Measurements from ENCODE around the gene HYAL3. TPM values are rescaled to one million over a fixed set of nuclear protein-coding genes. Genes with fewer than 3 reads are reported as not detected.

Gene HYAL3
- total and polyA plus RNA-seq, 2 of the 13 experiments (the other 11 are each of a cell fraction or from before 2014, with no cell fraction given): 5.5 to 10.4 TPM

DNA sequence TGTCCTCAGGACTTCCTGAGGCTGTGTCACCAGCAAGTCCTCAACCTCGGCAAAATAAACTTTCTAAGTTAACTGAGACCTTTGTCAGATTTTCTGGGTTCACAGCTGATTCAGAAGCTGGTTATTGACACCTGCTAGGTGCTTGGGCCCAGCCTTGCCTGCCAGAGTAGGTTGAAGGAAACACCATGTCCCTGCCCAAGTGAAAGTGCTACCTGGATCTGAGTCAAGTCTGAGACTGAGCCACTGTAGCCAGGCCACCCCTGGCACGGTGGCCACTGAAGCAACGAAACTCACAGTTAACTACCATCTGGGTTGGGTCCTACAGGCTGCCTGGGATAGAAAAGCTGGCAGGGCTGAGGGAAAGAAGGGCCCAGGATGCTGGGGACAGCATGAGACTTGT is 15.1 kb upstream of the HYAL3 start:
- Histone ChIP-seq H3K27me3 (ENCODE audit: control insufficient read depth in 1 of 2, insufficient read depth in 2 of 2, low read length in 2 of 2) (no peaks in the 10 kb centered on the region), H3K9ac (ENCODE audit: insufficient read depth, low read depth, low read length) (no peak overlapping the region), H4K20me1 (ENCODE audit: insufficient read depth, low read length) (no peaks in the 10 kb centered on the region), H3K27ac (ENCODE audit: extremely low read length, insufficient read depth, low read length) (peak overlapping the region; percentile 27), H3K4me2 (ENCODE audit: low read depth, low read length) (no peak overlapping the region), H3K9me3 (ENCODE audit: low read length) (no peaks in the 10 kb centered on the region), H3K4me3 (replicated peaks in 1 of 3; ENCODE audit: insufficient read depth in 1 of 3, low read depth in 2 of 3, low read length in 3 of 3) (no peak overlapping the region), H3K36me3 (replicated peaks in 1 of 2; ENCODE audit: control insufficient read depth in 1 of 2, insufficient read depth in 2 of 2, low read length in 2 of 2) (peaks cover 16 to 29% of the 10 kb centered on the region in 2 experiments), H2AFZ (ENCODE audit: low read length) (no peak overlapping the region), H3K4me1 (ENCODE audit: insufficient read depth, low read length) (peaks cover 42% of the 10 kb centered on the region), H3K79me2 (ENCODE audit: insufficient read depth, low read length) (peaks cover 10% of the 10 kb centered on the region)
- DNase-seq (ENCODE audit: low spot score) (no peak), FAIRE-seq (no peak), ATAC-seq (no peak; the same call in 2 of the 3 replicates)
- intact Hi-C loops (cut with micrococcal nuclease; ENCODE audit: unreplicated experiment) (no loop called here), in situ Hi-C loops (cut with HindIII; ENCODE audit: extremely low pct_ligation_motif_present, low pct_unique_long_range_greater_than_20kb) (no loop called here)
- CTCF ChIA-PET (ENCODE audit: low intra/inter-chr PET ratio, low total read pairs): no interaction called here
- BruUV-seq (replicated peaks): no TSS peak
- POLR2A ChIA-PET: interaction anchor here (0.8 to 13.0 kb wide), 5 partner anchors 14 to 111 kb away, joined by 3 to 222 read pairs (median 3); partner anchors contain the start of genes GNAI2, HYAL1, HYAL3 and LSMEM2
- WGBS (ENCODE audit: low lambda C conversion rate): 85% methylated on average over 3 of the region's 3 CpGs
- TF ChIP-seq SP140L (CRISPR knock-in tag; IDR thresholded peaks at IDR 0.05; ENCODE audit: borderline replicate concordance) (no peak), ZNF496 (CRISPR knock-in tag; IDR thresholded peaks at IDR 0.05; ENCODE audit: insufficient replicate concordance) (no peak), HNF1A (IDR thresholded peaks at IDR 0.05; ENCODE audit: low read depth) (no peak), HNF1A (CRISPR knock-in tag; IDR thresholded peaks at IDR 0.05; ENCODE audit: borderline replicate concordance) (no peak), GATAD2A (CRISPR knock-in tag; IDR thresholded peaks at IDR 0.05) (no peak), ZNF598 (CRISPR knock-in tag; IDR thresholded peaks at IDR 0.05; ENCODE audit: borderline replicate concordance) (no peak), MED1 (CRISPR knock-in tag; IDR thresholded peaks at IDR 0.05) (no peak), SALL1 (CRISPR knock-in tag; IDR thresholded peaks at IDR 0.05) (no peak), ZNF574 (CRISPR knock-in tag; IDR thresholded peaks at IDR 0.05) (no peak)
- TF ChIP-seq, protein P1, sequence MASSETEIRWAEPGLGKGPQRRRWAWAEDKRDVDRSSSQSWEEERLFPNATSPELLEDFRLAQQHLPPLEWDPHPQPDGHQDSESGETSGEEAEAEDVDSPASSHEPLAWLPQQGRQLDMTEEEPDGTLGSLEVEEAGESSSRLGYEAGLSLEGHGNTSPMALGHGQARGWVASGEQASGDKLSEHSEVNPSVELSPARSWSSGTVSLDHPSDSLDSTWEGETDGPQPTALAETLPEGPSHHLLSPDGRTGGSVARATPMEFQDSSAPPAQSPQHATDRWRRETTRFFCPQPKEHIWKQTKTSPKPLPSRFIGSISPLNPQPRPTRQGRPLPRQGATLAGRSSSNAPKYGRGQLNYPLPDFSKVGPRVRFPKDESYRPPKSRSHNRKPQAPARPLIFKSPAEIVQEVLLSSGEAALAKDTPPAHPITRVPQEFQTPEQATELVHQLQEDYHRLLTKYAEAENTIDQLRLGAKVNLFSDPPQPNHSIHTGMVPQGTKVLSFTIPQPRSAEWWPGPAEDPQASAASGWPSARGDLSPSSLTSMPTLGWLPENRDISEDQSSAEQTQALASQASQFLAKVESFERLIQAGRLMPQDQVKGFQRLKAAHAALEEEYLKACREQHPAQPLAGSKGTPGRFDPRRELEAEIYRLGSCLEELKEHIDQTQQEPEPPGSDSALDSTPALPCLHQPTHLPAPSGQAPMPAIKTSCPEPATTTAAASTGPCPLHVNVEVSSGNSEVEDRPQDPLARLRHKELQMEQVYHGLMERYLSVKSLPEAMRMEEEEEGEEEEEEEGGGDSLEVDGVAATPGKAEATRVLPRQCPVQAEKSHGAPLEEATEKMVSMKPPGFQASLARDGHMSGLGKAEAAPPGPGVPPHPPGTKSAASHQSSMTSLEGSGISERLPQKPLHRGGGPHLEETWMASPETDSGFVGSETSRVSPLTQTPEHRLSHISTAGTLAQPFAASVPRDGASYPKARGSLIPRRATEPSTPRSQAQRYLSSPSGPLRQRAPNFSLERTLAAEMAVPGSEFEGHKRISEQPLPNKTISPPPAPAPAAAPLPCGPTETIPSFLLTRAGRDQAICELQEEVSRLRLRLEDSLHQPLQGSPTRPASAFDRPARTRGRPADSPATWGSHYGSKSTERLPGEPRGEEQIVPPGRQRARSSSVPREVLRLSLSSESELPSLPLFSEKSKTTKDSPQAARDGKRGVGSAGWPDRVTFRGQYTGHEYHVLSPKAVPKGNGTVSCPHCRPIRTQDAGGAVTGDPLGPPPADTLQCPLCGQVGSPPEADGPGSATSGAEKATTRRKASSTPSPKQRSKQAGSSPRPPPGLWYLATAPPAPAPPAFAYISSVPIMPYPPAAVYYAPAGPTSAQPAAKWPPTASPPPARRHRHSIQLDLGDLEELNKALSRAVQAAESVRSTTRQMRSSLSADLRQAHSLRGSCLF (CRISPR knock-in tag; IDR thresholded peaks at IDR 0.05; ENCODE audit: borderline replicate concordance): no peak
- TF ChIP-seq, protein P2, sequence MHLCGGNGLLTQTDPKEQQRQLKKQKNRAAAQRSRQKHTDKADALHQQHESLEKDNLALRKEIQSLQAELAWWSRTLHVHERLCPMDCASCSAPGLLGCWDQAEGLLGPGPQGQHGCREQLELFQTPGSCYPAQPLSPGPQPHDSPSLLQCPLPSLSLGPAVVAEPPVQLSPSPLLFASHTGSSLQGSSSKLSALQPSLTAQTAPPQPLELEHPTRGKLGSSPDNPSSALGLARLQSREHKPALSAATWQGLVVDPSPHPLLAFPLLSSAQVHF (CRISPR knock-in tag; IDR thresholded peaks at IDR 0.05): no peak
